ENCODE measurements around the gene ZNF174. TPM values are rescaled to one million over a fixed set of nuclear protein-coding genes. Genes with fewer than 3 reads are reported as not detected.

ZNF174 gene
- 10.2 TPM in 2 replicates for total RNA-seq

GRCh38 chr16:3400779-3401688 lies at the start of gene ZNF174, which contains the start of gene ZSCAN32:
TSS of gene ZNF174 (plus strand) at chr16:3401215. CDS start at chr16:3402005, 790 bp downstream.
TSS of gene ZSCAN32 (minus strand) at chr16:3401004. CDS start at chr16:3397557, 3,447 bp downstream.

GRCh38 chr16:3355589-3355988 lies 45.4 kb upstream of the ZNF174 start, which contains the start of gene OR2C1:
TSS of gene OR2C1 (plus strand) at chr16:3355889. CDS start at chr16:3355941, 52 bp downstream.

DNA sequence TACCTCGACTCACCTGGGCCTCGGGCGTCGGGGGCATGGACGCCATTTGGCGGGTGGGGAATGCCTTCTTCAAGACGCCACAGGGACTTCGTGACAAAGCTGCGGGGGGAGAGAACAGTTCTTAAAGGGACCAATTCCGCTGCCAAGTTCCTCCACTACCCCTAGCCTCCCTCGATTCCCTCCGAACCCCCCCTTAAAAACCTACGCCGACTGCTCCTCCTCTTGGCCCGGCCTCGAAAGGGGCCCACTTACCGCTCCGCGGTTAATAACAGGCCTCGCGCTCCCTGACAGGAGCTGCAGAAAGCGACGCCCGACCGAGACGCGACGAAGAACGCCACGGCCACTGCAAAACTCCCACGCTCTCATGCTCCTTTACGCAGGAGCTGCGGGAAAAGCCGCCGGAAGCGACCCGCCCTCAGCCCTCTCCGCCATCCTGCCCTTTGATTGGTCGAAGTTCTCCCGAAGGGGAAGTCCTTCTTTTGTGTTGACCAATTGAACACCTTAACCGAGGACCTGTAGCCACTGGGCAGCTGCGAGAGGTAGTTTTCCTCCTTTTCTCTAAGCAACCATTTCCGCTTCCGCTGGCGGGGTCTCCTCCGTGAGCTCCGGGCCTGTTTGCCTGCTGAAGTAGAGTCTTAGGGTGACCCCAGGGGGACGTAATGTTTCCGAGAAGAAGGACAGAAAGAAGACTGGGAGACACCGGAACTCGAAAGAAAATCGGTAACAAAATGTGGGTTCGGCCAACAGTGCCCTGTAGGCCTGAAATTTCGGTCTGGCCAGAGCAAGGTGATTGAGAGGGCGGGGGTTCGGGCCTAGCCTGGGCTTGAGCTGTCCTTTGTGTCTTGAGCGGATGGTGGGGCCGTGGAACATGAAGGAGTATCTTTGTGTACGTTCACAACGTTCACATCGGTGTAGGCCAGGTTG lies 42.4 kb downstream of the ZNF174 start, which contains the start of the genes NAA60 and ZNF597:
TSS of gene NAA60 (plus strand) at position 573 of the 924 bp plus-strand sequence. CDS start 32,548 bp downstream, outside the sequence.
TSS of gene ZNF597 (minus strand) at position 397 of the 924 bp plus-strand sequence. CDS start at position 46, 351 bp downstream.

Other genes with a start within 250 kb of the ZNF174 start
- 0.14 TPM in 1 of 2 replicates, not detected in the other for gene OR1F1, start 213.0 kb upstream of the ZNF174 start, total RNA-seq
- 11.2 and 14.1 TPM in 2 replicates for gene ZNF200, start 166.1 kb upstream of the ZNF174 start, total RNA-seq
- gene MEFV, start 144.6 kb upstream of the ZNF174 start, total RNA-seq = under 0.01 TPM in 1 of 2 replicates, not detected in the other
- gene ZNF263, start 117.7 kb upstream of the ZNF174 start, total RNA-seq = 34.4 and 35.0 TPM in 2 replicates
- gene TIGD7, start 95.8 kb upstream of the ZNF174 start, total RNA-seq = 3.6 and 7.0 TPM in 2 replicates
- 28.8 and 32.0 TPM in 2 replicates for gene ZNF75A, start 95.7 kb upstream of the ZNF174 start, total RNA-seq
- not detected in 2 replicates for gene OR2C1, start 45.3 kb upstream of the ZNF174 start, total RNA-seq
- gene ZSCAN32, start 211 bp upstream of the ZNF174 start, total RNA-seq = 10.4 and 12.2 TPM in 2 replicates
- gene ZNF597, start 42.3 kb downstream of the ZNF174 start, total RNA-seq = 2.7 and 3.5 TPM in 2 replicates
- gene NAA60, start 42.5 kb downstream of the ZNF174 start, total RNA-seq = 14.9 and 19.8 TPM in 2 replicates
- gene C16orf90, start 94.3 kb downstream of the ZNF174 start, total RNA-seq = not detected in 2 replicates
- 15.8 and 20.1 TPM in 2 replicates for gene CLUAP1, start 99.8 kb downstream of the ZNF174 start, total RNA-seq
- gene NLRC3, start 176.2 kb downstream of the ZNF174 start, total RNA-seq = 1.9 and 2.7 TPM in 2 replicates
- gene SLX4, start 210.4 kb downstream of the ZNF174 start, total RNA-seq = 6.3 and 8.0 TPM in 2 replicates